Ascending aorta (tissue), 2 donors: ENCODE results near the gene SLC41A2. TPM values are rescaled to one million over a fixed set of nuclear protein-coding genes. Genes with fewer than 3 reads are reported as not detected.
A peak's percentile ranks its signal among the peaks of the same experiment; 100 is the strongest.

ENCODE experiments used
- DNase-seq, 2 donors: peaks; one replicate each; pipeline ENCODE4 v3.0.0-alpha.2; 2019; ENCODE audit warnings: low spot score in 2 of 2
- H3K27ac ChIP-seq, 2 donors: fragments of 200-600 bp; sonication (generic); one replicate each; pipeline ENCODE4 v1.5.1; 2016 to 2017; ENCODE audit warnings: mild to moderate bottlenecking in 1 of 2
- H3K27me3 ChIP-seq: fragments of 200-600 bp; sonication (generic); one replicate; pipeline ENCODE4 v1.5.1; 2017
- H3K36me3 ChIP-seq, 2 donors: fragments of 200-600 bp; sonication (generic); one replicate each; pipeline ENCODE4 v1.5.1; 2016
- H3K4me1 ChIP-seq, 2 donors: fragments of 200-600 bp; sonication (generic); one replicate each; pipeline ENCODE4 v1.5.1; 2016 to 2017; ENCODE audit warnings: mild to moderate bottlenecking in 1 of 2
- H3K4me3 ChIP-seq, 2 donors: fragments of 200-600 bp; sonication (generic); one replicate each; pipeline ENCODE4 v1.5.1; 2016 to 2017; ENCODE audit warnings: mild to moderate bottlenecking in 1 of 2
- H3K9me3 ChIP-seq, 2 donors: fragments of 200-600 bp; sonication (generic); one replicate each; pipeline ENCODE4 v1.5.1; 2016
- CTCF ChIP-seq, 3 experiments: fragments of 200-600 bp in 2 of 3; fragments of 450-650 bp in 1 of 3; sonication (generic) in 2 of 3; IDR thresholded peaks; one replicate each; pipeline ENCODE4 v1.5.1; 2016 to 2019; ENCODE audit warnings: antibody characterized with exemption in 3 of 3, mild to moderate bottlenecking in 1 of 3, moderate library complexity in 1 of 3
- intact Hi-C: fragments of 100-400 bp; cut with DNase I; formaldehyde crosslinking; loops from one replicate; pipeline ENCODE4 v1.15.1; 2023
- total RNA-seq: library from RNA; depleted of rRNA; stranded (reverse); fragments of >200 nt; gene quantifications from one replicate; pipeline ENCODE4 v1.1.0, GENCODE V29; 2016

Gene SLC41A2
- total RNA-seq, 1 donor from 2014 or later, result 15.6 TPM

GRCh38 chr12:104969343-104969742 is 11.3 kb upstream of the SLC41A2 start:
- no peak for TF ChIP-seq CTCF (IDR thresholded peaks at IDR 0.05)
- H3K27ac ChIP-seq, result no peak overlapping the region
- peaks cover 0 to 3% of the 10 kb centered on the region in 2 donors for H3K4me1 ChIP-seq
- no peaks in the 10 kb centered on the region for H3K36me3 ChIP-seq
- DNase-seq, result no peak
- H3K4me3 ChIP-seq, result no peak overlapping the region
- no peaks in the 10 kb centered on the region for H3K9me3 ChIP-seq
- no peaks in the 10 kb centered on the region for H3K27me3 ChIP-seq
- intact Hi-C loops, result no loop called here

GRCh38 chr12:104966677-104967076 is 8.6 kb upstream of the SLC41A2 start:
- TF ChIP-seq CTCF (IDR thresholded peaks at IDR 0.05), result no peak
- H3K4me1 ChIP-seq, result peaks cover 0 to 2% of the 10 kb centered on the region in 2 donors
- H3K4me3 ChIP-seq, result no peak overlapping the region
- intact Hi-C loops, result no loop called here
- H3K27me3 ChIP-seq, result no peaks in the 10 kb centered on the region
- no peak for DNase-seq
- no peaks in the 10 kb centered on the region for H3K9me3 ChIP-seq
- H3K36me3 ChIP-seq, result no peaks in the 10 kb centered on the region
- no peak overlapping the region for H3K27ac ChIP-seq

- Histone ChIP-seq H3K27ac (no peak overlapping the region), H3K36me3 (no peaks in the 10 kb centered on the region), H3K4me1 (peaks cover 0 to 5% of the 10 kb centered on the region in 2 donors), H3K4me3 (no peak overlapping the region), H3K27me3 (no peaks in the 10 kb centered on the region), H3K9me3 (no peaks in the 10 kb centered on the region)
- no peak for DNase-seq
- intact Hi-C loops, result no loop called here
- no peak for TF ChIP-seq CTCF (IDR thresholded peaks at IDR 0.05)
Measured at GRCh38 chr12:104964856-104965205, 6.7 kb upstream of the SLC41A2 start.

- Histone ChIP-seq H3K9me3 (no peaks in the 10 kb centered on the region), H3K36me3 (no peaks in the 10 kb centered on the region), H3K4me1 (peaks cover 0 to 7% of the 10 kb centered on the region in 2 donors), H3K27me3 (no peaks in the 10 kb centered on the region), H3K4me3 (no peak overlapping the region), H3K27ac (no peak overlapping the region)
- TF ChIP-seq CTCF (IDR thresholded peaks at IDR 0.05), result no peak
- DNase-seq, result no peak
- intact Hi-C loops, result no loop called here
Measured at GRCh38 chr12:104964167-104964855, 6.2 kb upstream of the SLC41A2 start.

- Histone ChIP-seq H3K4me3 (no peak overlapping the region), H3K4me1 (peaks cover 0 to 11% of the 10 kb centered on the region in 2 donors), H3K27ac (no peak overlapping the region), H3K9me3 (no peaks in the 10 kb centered on the region), H3K36me3 (no peaks in the 10 kb centered on the region), H3K27me3 (no peaks in the 10 kb centered on the region)
- TF ChIP-seq CTCF (IDR thresholded peaks at IDR 0.05), result no peak
- DNase-seq, result no peak
- intact Hi-C loops, result no loop called here
Measured at GRCh38 chr12:104963757-104964156, 5.7 kb upstream of the SLC41A2 start.

- DNase-seq, result no peak
- Histone ChIP-seq H3K27me3 (no peaks in the 10 kb centered on the region), H3K4me3 (peak overlapping the region in 1 of 2 donors; percentile 88), H3K9me3 (no peaks in the 10 kb centered on the region), H3K27ac (peak overlapping the region; percentile 92 to 96), H3K4me1 (peaks cover 0 to 11% of the 10 kb centered on the region in 2 donors), H3K36me3 (no peaks in the 10 kb centered on the region)
- intact Hi-C loops, result no loop called here
- no peak for TF ChIP-seq CTCF (IDR thresholded peaks at IDR 0.05)
Measured at GRCh38 chr12:104960464-104960863, 2.4 kb upstream of the SLC41A2 start.
